Uterus (tissue), 4 donors: ENCODE measurements around the gene AKAP1. TPM values are rescaled to one million over a fixed set of nuclear protein-coding genes. Genes with fewer than 3 reads are reported as not detected.
A peak's percentile ranks its signal among the peaks of the same experiment; 100 is the strongest.

Experiments used
- DNase-seq, 2 donors: peaks; one replicate each; pipeline ENCODE4 v3.0.0-alpha.2; 2019 to 2020
- H3K27ac ChIP-seq, 2 donors: fragments of 200-600 bp; sonication (generic); 1 replicate in 1 of 2; 2 replicates in 1 of 2; pipeline ENCODE4 v1.5.1; 2016 to 2018
- H3K27me3 ChIP-seq, 2 donors: fragments of 200-600 bp; sonication (generic); one replicate each; pipeline ENCODE4 v1.5.1; 2018 to 2019; ENCODE audit warnings: control low read depth in 1 of 2
- H3K36me3 ChIP-seq, 2 donors: fragments of 200-600 bp; sonication (generic); one replicate each; pipeline ENCODE4 v1.5.1; 2019; ENCODE audit warnings: control low read depth in 1 of 2
- H3K4me1 ChIP-seq, 2 donors: fragments of 200-600 bp; sonication (generic); one replicate each; pipeline ENCODE4 v1.5.1; 2018 to 2019; ENCODE audit warnings: control low read depth in 1 of 2
- H3K4me3 ChIP-seq, 2 donors: fragments of 200-600 bp; sonication (generic); 1 replicate in 1 of 2; 2 replicates in 1 of 2; pipeline ENCODE4 v1.5.1; 2018 to 2019; ENCODE audit warnings: mild to moderate bottlenecking in 1 of 2
- H3K9me3 ChIP-seq, 2 donors: fragments of 200-600 bp; sonication (generic); one replicate each; pipeline ENCODE4 v1.5.1; 2019; ENCODE audit warnings: control low read depth in 1 of 2
- POLR2A ChIP-seq, 2 donors: fragments of 450-650 bp; IDR thresholded peaks; one replicate each; pipeline ENCODE4 v1.6.1; 2016; ENCODE audit warnings: antibody characterized with exemption in 2 of 2, mild to moderate bottlenecking in 1 of 2, moderate library complexity in 1 of 2
- intact Hi-C: fragments of 100-400 bp; cut with DNase I; formaldehyde crosslinking; loops from one replicate; pipeline ENCODE4 v1.15.1; 2023; ENCODE audit warnings: low total_unique reads
- total RNA-seq, 4 donors: library from RNA; depleted of rRNA in 3 of 4; stranded (reverse); fragments of >200 nt in 3 of 4; gene quantifications; one replicate each; pipeline versions ENCODE4 v1.1.0 to v1.2.4, GENCODE V29; 2014 to 2023
- TF ChIP-seq, protein P1 (sequence below), 4 experiments: fragments of 200-600 bp in 2 of 4; fragments of 450-650 bp in 2 of 4; sonication (generic) in 2 of 4; IDR thresholded peaks; one replicate each; pipeline ENCODE4 v1.5.1; 2016 to 2019; ENCODE audit warnings: antibody characterized with exemption in 4 of 4, mild to moderate bottlenecking in 2 of 4, moderate library complexity in 1 of 4
- donor health status: DM: yes; HTN: yes; CAD: no.

Gene AKAP1, protein sequence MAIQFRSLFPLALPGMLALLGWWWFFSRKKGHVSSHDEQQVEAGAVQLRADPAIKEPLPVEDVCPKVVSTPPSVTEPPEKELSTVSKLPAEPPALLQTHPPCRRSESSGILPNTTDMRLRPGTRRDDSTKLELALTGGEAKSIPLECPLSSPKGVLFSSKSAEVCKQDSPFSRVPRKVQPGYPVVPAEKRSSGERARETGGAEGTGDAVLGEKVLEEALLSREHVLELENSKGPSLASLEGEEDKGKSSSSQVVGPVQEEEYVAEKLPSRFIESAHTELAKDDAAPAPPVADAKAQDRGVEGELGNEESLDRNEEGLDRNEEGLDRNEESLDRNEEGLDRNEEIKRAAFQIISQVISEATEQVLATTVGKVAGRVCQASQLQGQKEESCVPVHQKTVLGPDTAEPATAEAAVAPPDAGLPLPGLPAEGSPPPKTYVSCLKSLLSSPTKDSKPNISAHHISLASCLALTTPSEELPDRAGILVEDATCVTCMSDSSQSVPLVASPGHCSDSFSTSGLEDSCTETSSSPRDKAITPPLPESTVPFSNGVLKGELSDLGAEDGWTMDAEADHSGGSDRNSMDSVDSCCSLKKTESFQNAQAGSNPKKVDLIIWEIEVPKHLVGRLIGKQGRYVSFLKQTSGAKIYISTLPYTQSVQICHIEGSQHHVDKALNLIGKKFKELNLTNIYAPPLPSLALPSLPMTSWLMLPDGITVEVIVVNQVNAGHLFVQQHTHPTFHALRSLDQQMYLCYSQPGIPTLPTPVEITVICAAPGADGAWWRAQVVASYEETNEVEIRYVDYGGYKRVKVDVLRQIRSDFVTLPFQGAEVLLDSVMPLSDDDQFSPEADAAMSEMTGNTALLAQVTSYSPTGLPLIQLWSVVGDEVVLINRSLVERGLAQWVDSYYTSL
- total RNA-seq: 100 to 1,000 TPM in 1 of 4 donors, 10 to 100 TPM in 2, 1 to 10 TPM in 1; 7.1 to 264 (median 37.4) TPM

DNA sequence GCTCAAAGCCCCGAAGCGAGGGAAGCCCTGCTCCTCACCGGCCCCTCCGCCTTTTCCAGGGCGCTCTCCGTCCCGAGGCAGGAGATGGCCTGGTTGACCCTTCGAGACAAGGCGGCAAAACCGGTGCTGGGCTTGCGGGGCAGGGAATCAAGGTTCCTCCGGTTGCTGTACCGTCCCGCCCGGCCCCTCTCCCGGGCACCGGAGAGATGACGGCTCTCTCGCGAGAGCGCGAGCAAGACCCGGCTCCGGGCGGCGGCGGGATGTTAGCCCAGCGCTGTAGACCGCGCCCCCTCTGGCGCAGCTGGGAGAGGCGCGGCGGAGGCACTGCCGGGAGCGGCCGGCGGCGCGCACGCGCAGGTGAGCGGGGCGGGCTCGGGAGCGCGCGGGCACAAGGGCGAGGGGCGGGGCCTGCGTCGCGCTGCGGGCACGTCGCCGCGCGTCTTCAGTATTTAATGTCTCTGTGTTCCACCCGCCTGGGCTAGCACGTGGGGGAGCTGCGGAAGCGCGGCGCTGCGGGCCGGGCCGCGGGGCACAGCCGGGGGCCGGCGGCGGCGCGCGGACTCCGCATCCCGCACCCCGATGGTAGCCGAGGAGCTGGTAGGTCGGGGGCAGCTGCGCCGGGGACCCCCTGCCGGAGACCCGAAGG, at the start of gene AKAP1:
Gene AKAP1 (plus strand): TSS at position 445 of the 646 bp plus-strand sequence. CDS start 20,219 bp downstream, outside the sequence.
- H3K27ac ChIP-seq: peak within 1 kb of the TSS; percentile 92 to 95
- peak; percentile 94 to 97 for DNase-seq
- intact Hi-C loops: no loop called here
- H3K36me3 ChIP-seq: no peaks in the 10 kb centered on the region
- H3K27me3 ChIP-seq: no peaks in the 10 kb centered on the region
- peak; percentile 80 to 96 for TF ChIP-seq POLR2A (IDR thresholded peaks at IDR 0.05)
- TF ChIP-seq, protein P1, sequence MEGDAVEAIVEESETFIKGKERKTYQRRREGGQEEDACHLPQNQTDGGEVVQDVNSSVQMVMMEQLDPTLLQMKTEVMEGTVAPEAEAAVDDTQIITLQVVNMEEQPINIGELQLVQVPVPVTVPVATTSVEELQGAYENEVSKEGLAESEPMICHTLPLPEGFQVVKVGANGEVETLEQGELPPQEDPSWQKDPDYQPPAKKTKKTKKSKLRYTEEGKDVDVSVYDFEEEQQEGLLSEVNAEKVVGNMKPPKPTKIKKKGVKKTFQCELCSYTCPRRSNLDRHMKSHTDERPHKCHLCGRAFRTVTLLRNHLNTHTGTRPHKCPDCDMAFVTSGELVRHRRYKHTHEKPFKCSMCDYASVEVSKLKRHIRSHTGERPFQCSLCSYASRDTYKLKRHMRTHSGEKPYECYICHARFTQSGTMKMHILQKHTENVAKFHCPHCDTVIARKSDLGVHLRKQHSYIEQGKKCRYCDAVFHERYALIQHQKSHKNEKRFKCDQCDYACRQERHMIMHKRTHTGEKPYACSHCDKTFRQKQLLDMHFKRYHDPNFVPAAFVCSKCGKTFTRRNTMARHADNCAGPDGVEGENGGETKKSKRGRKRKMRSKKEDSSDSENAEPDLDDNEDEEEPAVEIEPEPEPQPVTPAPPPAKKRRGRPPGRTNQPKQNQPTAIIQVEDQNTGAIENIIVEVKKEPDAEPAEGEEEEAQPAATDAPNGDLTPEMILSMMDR (IDR thresholded peaks at IDR 0.05): peak in 3 of 4 experiments; percentile 3 to 47 (median 29)
- no peaks in the 10 kb centered on the region for H3K4me1 ChIP-seq
- no peaks in the 10 kb centered on the region for H3K9me3 ChIP-seq
- H3K4me3 ChIP-seq: peak within 1 kb of the TSS; percentile 79 to 91

DNA sequence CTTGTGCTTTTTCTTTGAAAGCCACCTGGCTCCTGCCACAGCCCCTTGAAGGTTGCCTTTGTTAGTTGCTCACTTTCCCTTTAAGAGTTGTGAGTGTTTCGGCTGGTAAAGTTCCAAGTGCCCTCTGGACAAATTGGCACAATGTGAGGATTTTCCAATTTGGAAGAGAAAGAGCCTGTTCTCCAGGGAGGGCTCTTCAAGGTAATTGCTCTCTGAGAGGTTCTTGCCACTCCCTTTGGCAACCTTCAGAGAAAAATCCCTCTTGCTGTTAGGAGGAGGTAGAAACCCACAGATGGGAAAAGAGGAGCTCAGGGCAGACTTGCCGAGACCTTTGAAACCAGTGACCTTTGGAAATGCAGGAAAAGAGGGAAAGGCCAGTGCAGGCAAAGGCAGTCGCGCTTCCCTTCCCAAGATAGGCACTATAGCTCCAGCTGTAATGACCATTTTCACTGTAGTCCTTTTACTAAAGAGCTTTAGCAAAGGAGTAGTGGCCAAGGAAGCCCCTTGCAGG, 49.0 kb upstream of the AKAP1 start:
- TF ChIP-seq, protein P1 (IDR thresholded peaks at IDR 0.05): no peak
- no peak for TF ChIP-seq POLR2A (IDR thresholded peaks at IDR 0.05)
- H3K9me3 ChIP-seq: no peaks in the 10 kb centered on the region
- intact Hi-C loops: no loop called here
- no peaks in the 10 kb centered on the region for H3K27me3 ChIP-seq
- H3K4me1 ChIP-seq: no peaks in the 10 kb centered on the region
- H3K27ac ChIP-seq: no peak overlapping the region
- no peak overlapping the region for H3K4me3 ChIP-seq
- DNase-seq: no peak
- H3K36me3 ChIP-seq: no peaks in the 10 kb centered on the region

DNA sequence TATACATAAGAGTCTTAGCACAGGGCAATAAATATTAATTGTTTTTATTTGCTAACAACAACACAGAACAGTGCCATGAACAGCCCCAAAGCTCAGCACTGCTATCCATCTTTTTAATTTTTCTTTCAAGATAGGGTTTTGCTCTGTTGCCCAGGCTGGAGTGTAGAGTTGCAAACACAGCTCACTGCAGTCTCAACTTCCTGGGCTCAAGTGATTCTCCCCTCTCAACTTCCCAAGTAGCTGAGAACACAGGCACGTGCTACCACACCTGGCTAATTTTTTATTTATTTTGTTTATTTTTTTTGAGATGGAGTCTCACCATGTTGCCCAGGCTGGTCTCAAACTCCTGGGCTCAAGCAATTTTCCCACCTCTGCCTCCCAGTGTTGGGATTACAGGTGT, 47.6 kb upstream of the AKAP1 start:
- intact Hi-C loops: no loop called here
- Histone ChIP-seq H3K27me3 (no peaks in the 10 kb centered on the region), H3K27ac (no peak overlapping the region)

DNA sequence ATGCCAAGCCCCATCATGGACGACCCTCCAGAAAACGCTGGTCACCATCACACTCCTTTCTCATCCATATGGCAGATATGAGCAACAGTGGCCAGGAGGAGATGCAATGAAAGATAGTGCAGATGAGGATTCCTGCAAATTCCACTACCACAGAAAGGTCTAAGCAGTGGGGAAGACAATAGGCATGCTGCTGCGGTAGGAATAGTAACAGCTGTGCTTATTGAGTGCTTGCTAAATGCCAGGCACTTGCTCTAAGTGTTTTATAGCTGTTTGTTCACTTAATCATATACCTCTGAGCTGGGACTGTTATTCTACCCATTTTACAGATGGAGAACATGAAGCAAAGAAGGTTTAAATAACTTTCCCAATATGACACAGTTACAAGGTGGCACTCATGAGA, 46.6 kb upstream of the AKAP1 start:
- intact Hi-C loops: no loop called here
- Histone ChIP-seq H3K27me3 (no peaks in the 10 kb centered on the region), H3K4me1 (no peaks in the 10 kb centered on the region), H3K27ac (no peak overlapping the region), H3K9me3 (no peaks in the 10 kb centered on the region), H3K36me3 (no peaks in the 10 kb centered on the region), H3K4me3 (no peak overlapping the region)
- TF ChIP-seq, protein P1 (IDR thresholded peaks at IDR 0.05): no peak
- TF ChIP-seq POLR2A (IDR thresholded peaks at IDR 0.05): no peak
- no peak for DNase-seq

More for the DNA sequence above, 47.6 kb upstream of the AKAP1 start:
- TF ChIP-seq, protein P1 (IDR thresholded peaks at IDR 0.05): no peak
- TF ChIP-seq POLR2A (IDR thresholded peaks at IDR 0.05): no peak
- H3K4me1 ChIP-seq: no peaks in the 10 kb centered on the region
- no peak overlapping the region for H3K4me3 ChIP-seq
- DNase-seq: no peak
- no peaks in the 10 kb centered on the region for H3K36me3 ChIP-seq
- H3K9me3 ChIP-seq: no peaks in the 10 kb centered on the region
